Endometrium (tissue), 2 donors: ENCODE results near the gene GZMM.

Experiments
- FAIRE-seq: peaks from 2 replicates; lab custom pipeline; 2012; peaks lifted over from hg19 to GRCh38; lab: Jason Lieb, UNC
- donor health status: control.
- donor health status: control.

Gene GZMM

GRCh38 chr19:535017-535835 lies 8.6 kb upstream of the GZMM start:
- no peak for FAIRE-seq

- no peak for FAIRE-seq
These were observed 7.6 kb upstream of the GZMM start for GRCh38 chr19:536031-536880.

- FAIRE-seq = no peak
These were observed 6.9 kb upstream of the GZMM start for GRCh38 chr19:536881-537404.

GRCh38 chr19:538641-539428 lies 5.0 kb upstream of the GZMM start:
- FAIRE-seq = no peak

GRCh38 chr19:539429-540030 lies 4.3 kb upstream of the GZMM start:
- FAIRE-seq = no peak

GRCh38 chr19:540867-541637 lies 2.8 kb upstream of the GZMM start:
- FAIRE-seq = no peak

GRCh38 chr19:541699-542098 lies 2.2 kb upstream of the GZMM start:
- no peak for FAIRE-seq

GRCh38 chr19:542173-542866 lies 1.5 kb upstream of the GZMM start:
- no peak for FAIRE-seq

GRCh38 chr19:547117-547516 lies 3.3 kb downstream of the GZMM start:
- FAIRE-seq = no peak

GRCh38 chr19:547836-548720 lies 4.2 kb downstream of the GZMM start:
- no peak for FAIRE-seq

- no peak for FAIRE-seq
These were observed 5.3 kb downstream of the GZMM start for GRCh38 chr19:548886-549830.

- FAIRE-seq = no peak
These were observed 11.0 kb downstream of the GZMM start for GRCh38 chr19:554817-555216.

GRCh38 chr19:555474-555808 lies 11.6 kb downstream of the GZMM start:
- FAIRE-seq = no peak

GRCh38 chr19:556611-557382 lies 12.9 kb downstream of the GZMM start:
- FAIRE-seq = no peak

GRCh38 chr19:558770-559439 lies 15.1 kb downstream of the GZMM start:
- no peak for FAIRE-seq

- FAIRE-seq = no peak
These were observed 16.3 kb downstream of the GZMM start for GRCh38 chr19:560121-560520.

- FAIRE-seq = no peak
These were observed 22.6 kb downstream of the GZMM start for GRCh38 chr19:566403-566802.
